ENCODE data around the gene RWDD4. TPM values are rescaled to one million over a fixed set of nuclear protein-coding genes. Genes with fewer than 3 reads are reported as not detected.

RWDD4 gene
- total and polyA plus RNA-seq, 3 donors from 2014 or later: 14.5 to 25.4 (median 23.0) TPM

DNA sequence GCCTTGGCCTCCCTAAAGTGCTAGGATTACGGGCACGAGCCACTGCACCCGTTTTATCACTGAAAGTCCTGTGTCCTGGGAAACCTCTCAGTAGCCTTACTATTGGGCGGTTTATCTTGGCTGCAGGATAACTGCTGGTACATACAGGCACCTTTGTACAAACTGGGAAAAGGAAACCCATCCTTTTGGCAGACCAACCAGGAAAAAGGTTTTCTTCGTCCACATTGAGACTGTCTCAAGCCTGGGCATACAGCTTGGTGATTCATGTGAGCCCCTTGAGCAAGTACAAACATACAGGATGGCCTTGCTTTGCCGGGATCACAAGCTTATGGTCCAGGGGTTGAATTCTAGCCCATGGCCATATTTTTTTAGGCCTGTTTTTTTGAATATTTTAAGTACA, 32.8 kb downstream of the RWDD4 start:
- Histone ChIP-seq H3K4me1 (peaks cover 9% of the 10 kb centered on the region), H3K27me3 (no peaks in the 10 kb centered on the region), H3K36me3 (ENCODE audit: low read depth, missing control alignments) (no peaks in the 10 kb centered on the region), H3K9me3 (no peaks in the 10 kb centered on the region), H3K4me3 (no peak overlapping the region), H3K27ac (no peak overlapping the region)
- peak; percentile 10 for DNase-seq
- WGBS, 2 donors: 71 to 82% methylated on average over 6 of the region's 6 CpGs
- TF ChIP-seq, protein P1, sequence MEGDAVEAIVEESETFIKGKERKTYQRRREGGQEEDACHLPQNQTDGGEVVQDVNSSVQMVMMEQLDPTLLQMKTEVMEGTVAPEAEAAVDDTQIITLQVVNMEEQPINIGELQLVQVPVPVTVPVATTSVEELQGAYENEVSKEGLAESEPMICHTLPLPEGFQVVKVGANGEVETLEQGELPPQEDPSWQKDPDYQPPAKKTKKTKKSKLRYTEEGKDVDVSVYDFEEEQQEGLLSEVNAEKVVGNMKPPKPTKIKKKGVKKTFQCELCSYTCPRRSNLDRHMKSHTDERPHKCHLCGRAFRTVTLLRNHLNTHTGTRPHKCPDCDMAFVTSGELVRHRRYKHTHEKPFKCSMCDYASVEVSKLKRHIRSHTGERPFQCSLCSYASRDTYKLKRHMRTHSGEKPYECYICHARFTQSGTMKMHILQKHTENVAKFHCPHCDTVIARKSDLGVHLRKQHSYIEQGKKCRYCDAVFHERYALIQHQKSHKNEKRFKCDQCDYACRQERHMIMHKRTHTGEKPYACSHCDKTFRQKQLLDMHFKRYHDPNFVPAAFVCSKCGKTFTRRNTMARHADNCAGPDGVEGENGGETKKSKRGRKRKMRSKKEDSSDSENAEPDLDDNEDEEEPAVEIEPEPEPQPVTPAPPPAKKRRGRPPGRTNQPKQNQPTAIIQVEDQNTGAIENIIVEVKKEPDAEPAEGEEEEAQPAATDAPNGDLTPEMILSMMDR (IDR thresholded peaks at IDR 0.05): no peak
- intact Hi-C loops (cut with DNase I; ENCODE audit: low total_unique reads): no loop called here

DNA sequence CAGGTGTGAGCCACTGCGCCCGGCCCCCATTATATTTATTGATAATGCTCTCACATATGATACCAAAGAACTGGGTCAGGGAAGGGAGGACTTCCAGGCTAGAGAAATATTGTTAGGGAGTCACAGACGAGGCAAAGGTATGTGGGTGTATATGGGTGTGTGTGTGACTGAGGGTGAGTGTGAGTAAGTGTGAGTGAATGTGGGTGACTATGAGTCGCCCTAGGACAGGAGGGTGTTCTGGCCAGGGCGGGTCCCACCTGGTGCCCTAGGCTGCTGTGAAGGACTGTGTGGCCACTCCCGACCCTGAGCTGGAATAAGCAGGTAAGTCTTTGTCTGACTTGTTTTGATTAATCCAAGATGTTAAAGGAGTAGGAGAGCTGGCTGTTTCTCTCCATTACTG, 34.4 kb downstream of the RWDD4 start:
- 91 to 93% methylated on average over 6 of the region's 6 CpGs for WGBS, 2 donors
- Histone ChIP-seq H3K4me1 (peaks cover 18% of the 10 kb centered on the region), H3K36me3 (ENCODE audit: low read depth, missing control alignments) (no peaks in the 10 kb centered on the region), H3K9me3 (no peaks in the 10 kb centered on the region), H3K27ac (no peak overlapping the region), H3K4me3 (no peak overlapping the region), H3K27me3 (no peaks in the 10 kb centered on the region)
- DNase-seq: peak; percentile 6
- no peak for TF ChIP-seq POLR2A (IDR thresholded peaks at IDR 0.05)
- TF ChIP-seq, protein P1 (IDR thresholded peaks at IDR 0.05): no peak
- intact Hi-C loops (cut with DNase I; ENCODE audit: low total_unique reads): no loop called here

DNA sequence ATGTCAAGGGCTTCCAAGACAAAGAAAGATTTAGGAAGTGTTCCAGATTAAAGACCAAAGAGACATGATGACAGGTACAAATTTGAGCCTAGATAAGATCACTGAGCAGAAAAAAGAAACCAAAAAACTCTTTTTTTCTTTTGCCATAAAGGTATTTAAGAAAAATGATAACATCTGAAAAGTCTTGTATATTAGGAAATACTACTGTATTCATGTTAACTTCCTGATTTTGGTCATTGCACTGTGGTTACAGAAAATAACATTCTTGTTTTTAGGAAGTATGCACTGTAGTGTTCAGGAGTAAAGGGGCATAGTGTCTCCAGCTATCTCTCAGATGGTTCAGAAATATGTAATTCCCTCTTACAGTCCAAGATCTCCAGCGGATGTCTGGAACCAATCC, 37.1 kb downstream of the RWDD4 start:
- H3K4me1 ChIP-seq: peaks cover 32% of the 10 kb centered on the region
- H3K9me3 ChIP-seq: no peaks in the 10 kb centered on the region
- H3K4me3 ChIP-seq: no peak overlapping the region
- DNase-seq: no peak
- no peak overlapping the region for H3K27ac ChIP-seq
- no peaks in the 10 kb centered on the region for H3K36me3 ChIP-seq (ENCODE audit: low read depth, missing control alignments)
- no peaks in the 10 kb centered on the region for H3K27me3 ChIP-seq
- intact Hi-C loops (cut with DNase I; ENCODE audit: low total_unique reads): no loop called here
- WGBS, 2 donors: 38 to 73% methylated on average over 1 of the region's 1 CpG
- TF ChIP-seq, protein P1 (IDR thresholded peaks at IDR 0.05): no peak
- TF ChIP-seq POLR2A (IDR thresholded peaks at IDR 0.05): no peak

DNA sequence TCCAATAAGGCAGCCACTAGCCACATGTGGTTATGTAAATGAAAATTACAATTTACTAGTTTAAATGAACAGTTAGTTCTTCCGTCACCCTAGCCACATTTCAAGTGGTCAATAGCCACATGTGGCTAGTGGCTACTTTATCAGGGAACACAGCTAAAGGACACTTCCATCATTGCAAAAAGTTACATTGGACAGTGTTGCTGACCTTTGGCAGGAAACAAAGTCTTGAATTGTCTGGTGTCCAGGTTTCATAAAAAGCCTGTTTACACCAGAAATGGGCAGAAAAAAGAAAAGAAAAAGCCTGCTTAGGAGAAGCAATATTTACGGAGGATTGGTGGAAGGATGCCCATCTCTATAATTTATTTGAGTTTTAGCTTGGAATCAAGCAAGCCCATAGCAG, 38.6 kb downstream of the RWDD4 start:
- intact Hi-C loops (cut with DNase I; ENCODE audit: low total_unique reads): no loop called here
- Histone ChIP-seq H3K27ac (peak overlapping the region in 1 of 2 donors; percentile 68), H3K4me3 (no peak overlapping the region), H3K27me3 (no peaks in the 10 kb centered on the region), H3K4me1 (peaks cover 32% of the 10 kb centered on the region), H3K9me3 (no peaks in the 10 kb centered on the region), H3K36me3 (ENCODE audit: low read depth, missing control alignments) (no peaks in the 10 kb centered on the region)
- TF ChIP-seq, protein P1 (IDR thresholded peaks at IDR 0.05): no peak
- TF ChIP-seq POLR2A (IDR thresholded peaks at IDR 0.05): no peak
- peak; percentile 25 for DNase-seq
- WGBS, 2 donors: 41 to 48% methylated on average over 2 of the region's 2 CpGs

DNA sequence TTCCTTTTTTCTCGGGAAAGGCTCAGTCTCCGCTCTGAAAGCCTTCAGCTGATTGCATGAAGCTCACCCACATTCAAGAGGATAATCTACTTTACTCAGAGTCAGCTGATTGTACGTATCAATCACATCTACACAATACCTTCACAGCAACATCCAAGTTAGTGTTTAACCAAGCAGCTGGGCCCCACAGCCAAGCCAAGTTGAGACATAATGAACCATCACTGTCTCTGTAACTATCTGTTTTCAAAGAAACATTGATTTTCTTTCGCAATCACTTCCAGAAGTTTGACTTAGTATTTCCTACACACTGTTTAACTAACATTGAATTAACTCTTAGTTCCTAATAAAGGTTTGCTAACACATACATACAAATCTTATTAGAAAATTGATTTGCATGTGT, 40.3 kb downstream of the RWDD4 start:
- peak overlapping the region; percentile 68 for H3K27ac ChIP-seq

More for the DNA sequence above, 40.3 kb downstream of the RWDD4 start:
- Histone ChIP-seq H3K9me3 (no peaks in the 10 kb centered on the region), H3K36me3 (ENCODE audit: low read depth, missing control alignments) (no peaks in the 10 kb centered on the region), H3K4me1 (peaks cover 32% of the 10 kb centered on the region), H3K27me3 (no peaks in the 10 kb centered on the region), H3K4me3 (no peak overlapping the region)
- intact Hi-C loops (cut with DNase I; ENCODE audit: low total_unique reads): no loop called here
- TF ChIP-seq, protein P1 (IDR thresholded peaks at IDR 0.05): no peak
- no peak for TF ChIP-seq POLR2A (IDR thresholded peaks at IDR 0.05)
- DNase-seq: peak; percentile 46
- 8 to 32% methylated on average over 4 of the region's 4 CpGs for WGBS, 2 donors
